A673 (cell line): Measurements from ENCODE around the gene LRCH1. TPM values are rescaled to one million over a fixed set of nuclear protein-coding genes. Genes with fewer than 3 reads are reported as not detected.

Experiments
- BruUV-seq: library from RNA; stranded (reverse); fragments of 400-500 nt; replicated peaks from 2 replicates; lab custom pipeline; 2021; lab: Mats Ljungman, UMichigan
- CTCF ChIA-PET: fragments of 300-600 bp; sonication (Branson Sonifier 250); formaldehyde crosslinking; loops from one replicate; lab custom pipeline; 2022; ENCODE audit warnings: antibody characterized with exemption; lab: Charles Lee
- POLR2A ChIA-PET: fragments of 300-600 bp; sonication (Branson Sonifier 250); formaldehyde crosslinking; loops from one replicate; lab custom pipeline; 2022; ENCODE audit warnings: antibody characterized with exemption; ENCODE audit not compliant: low non-redundant PET; lab: Charles Lee
- DNase-seq: peaks from one replicate; pipeline ENCODE4 v3.0.0-alpha.2; 2015; ENCODE audit warnings: low spot score
- H3K27ac ChIP-seq: fragments of 200-600 bp; sonication (generic); 2 replicates; pipeline ENCODE4 v1.5.1; 2016; ENCODE audit warnings: mixed run types, low read depth, mild to moderate bottlenecking, mixed read lengths, antibody characterized with exemption, low read length; ENCODE audit not compliant: poor library complexity, severe bottlenecking
- H3K27me3 ChIP-seq: fragments of 200-600 bp; sonication (generic); replicated peaks from 2 replicates; pipeline ENCODE4 v1.6.1; 2017; ENCODE audit warnings: mixed run types, low read depth, mild to moderate bottlenecking, mixed read lengths, antibody characterized with exemption, low read length; ENCODE audit not compliant: insufficient read depth, poor library complexity
- H3K36me3 ChIP-seq: fragments of 200-600 bp; sonication (generic); 2 replicates; pipeline ENCODE4 v1.6.1; 2016; ENCODE audit warnings: mixed run types, mild to moderate bottlenecking, mixed read lengths, antibody characterized with exemption, low read length; ENCODE audit not compliant: insufficient read depth, poor library complexity, severe bottlenecking
- H3K4me1 ChIP-seq: fragments of 200-600 bp; sonication (generic); 2 replicates; pipeline ENCODE4 v1.6.1; 2017; ENCODE audit warnings: mixed run types, mild to moderate bottlenecking, mixed read lengths, antibody characterized with exemption, low read length; ENCODE audit not compliant: insufficient read depth, poor library complexity, severe bottlenecking
- H3K4me3 ChIP-seq: fragments of 200-600 bp; sonication (generic); 2 replicates; pipeline ENCODE4 v1.5.1; 2016; ENCODE audit warnings: low read depth, mixed run types, mild to moderate bottlenecking, mixed read lengths, low read length; ENCODE audit not compliant: poor library complexity, severe bottlenecking
- H3K9me3 ChIP-seq: fragments of 200-600 bp; sonication (generic); 2 replicates; pipeline ENCODE4 v1.6.1; 2016; ENCODE audit warnings: mixed run types, low read depth, mild to moderate bottlenecking, mixed read lengths, antibody characterized with exemption, low read length; ENCODE audit not compliant: poor library complexity, severe bottlenecking
- EZH2 ChIP-seq: fragments of 200-600 bp; sonication (generic); IDR thresholded peaks from 2 replicates; pipeline ENCODE4 v1.6.1; 2017; ENCODE audit warnings: borderline replicate concordance, low read depth, mild to moderate bottlenecking, mixed read lengths, antibody characterized with exemption, low read length; ENCODE audit not compliant: poor library complexity, severe bottlenecking
- intact Hi-C: fragments of 100-400 bp; cut with micrococcal nuclease; formaldehyde crosslinking; loops from one replicate; pipeline ENCODE4 v1.10.0; 2022; ENCODE audit not compliant: unreplicated experiment
- total RNA-seq: library from RNA; stranded (reverse); gene quantifications from 2 replicates; pipeline ENCODE4 v1.2.3, GENCODE V29; 2021
- TF ChIP-seq, protein P1 (sequence below): fragments of 300-800, 200-600 bp; sonication (generic); conservative IDR thresholded peaks from 2 replicates; pipeline ENCODE4 v1.5.1; 2017; ENCODE audit warnings: low read depth, mild to moderate bottlenecking, antibody characterized with exemption, low read length, moderate library complexity, mixed read lengths

The LRCH1 gene
- total RNA-seq, 1 experiment from 2014 or later: 25.3 TPM

DNA sequence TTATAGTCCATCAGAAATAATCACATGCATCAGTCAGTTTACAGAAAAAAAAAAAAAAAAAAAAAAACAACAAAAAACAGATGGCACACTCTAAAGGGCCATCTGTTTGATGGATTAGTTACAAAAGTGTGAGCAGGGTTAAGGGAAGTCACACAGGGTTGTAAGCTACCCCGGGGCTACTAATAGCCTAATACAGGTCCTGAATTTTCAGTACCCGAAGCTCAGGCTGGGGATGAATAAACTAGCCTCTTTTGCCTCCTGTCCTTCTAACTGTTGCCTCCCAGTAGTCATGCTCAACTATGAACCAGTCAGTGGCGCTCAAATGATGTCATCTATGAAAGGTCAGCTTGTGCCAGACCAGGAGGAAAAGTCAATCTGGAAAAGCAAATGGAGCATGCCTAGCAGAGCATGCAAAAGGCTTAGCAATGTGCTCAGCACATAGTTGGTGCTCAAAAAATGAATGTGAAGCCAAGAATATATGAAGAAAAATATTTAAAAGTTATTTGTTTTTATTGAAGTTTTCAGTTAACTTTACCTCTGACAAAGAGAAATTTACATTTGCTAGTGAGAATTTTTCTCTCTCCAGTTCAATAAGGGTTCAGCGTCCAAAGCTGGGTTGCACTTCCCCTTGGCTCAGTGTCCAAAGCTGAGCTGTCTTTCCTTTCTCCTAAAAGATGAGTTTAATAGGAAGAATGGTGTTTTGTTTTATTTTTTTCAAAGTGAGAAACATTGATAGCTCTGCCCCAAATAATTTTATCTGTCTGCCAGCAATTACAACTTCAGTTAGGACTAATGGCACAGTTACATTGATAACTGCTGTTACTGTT, 30.8 kb upstream of the LRCH1 start:
- Histone ChIP-seq H3K27me3 (no peaks in the 10 kb centered on the region), H3K9me3 (peaks cover 8% of the 10 kb centered on the region), H3K36me3 (no peaks in the 10 kb centered on the region), H3K4me1 (peaks cover 11% of the 10 kb centered on the region), H3K27ac (no peak overlapping the region), H3K4me3 (no peak overlapping the region)
- intact Hi-C loops: no loop called here
- no peak for DNase-seq
- ChIA-PET POLR2A (no interaction called here), CTCF (no interaction called here)
- TF ChIP-seq, protein P1, sequence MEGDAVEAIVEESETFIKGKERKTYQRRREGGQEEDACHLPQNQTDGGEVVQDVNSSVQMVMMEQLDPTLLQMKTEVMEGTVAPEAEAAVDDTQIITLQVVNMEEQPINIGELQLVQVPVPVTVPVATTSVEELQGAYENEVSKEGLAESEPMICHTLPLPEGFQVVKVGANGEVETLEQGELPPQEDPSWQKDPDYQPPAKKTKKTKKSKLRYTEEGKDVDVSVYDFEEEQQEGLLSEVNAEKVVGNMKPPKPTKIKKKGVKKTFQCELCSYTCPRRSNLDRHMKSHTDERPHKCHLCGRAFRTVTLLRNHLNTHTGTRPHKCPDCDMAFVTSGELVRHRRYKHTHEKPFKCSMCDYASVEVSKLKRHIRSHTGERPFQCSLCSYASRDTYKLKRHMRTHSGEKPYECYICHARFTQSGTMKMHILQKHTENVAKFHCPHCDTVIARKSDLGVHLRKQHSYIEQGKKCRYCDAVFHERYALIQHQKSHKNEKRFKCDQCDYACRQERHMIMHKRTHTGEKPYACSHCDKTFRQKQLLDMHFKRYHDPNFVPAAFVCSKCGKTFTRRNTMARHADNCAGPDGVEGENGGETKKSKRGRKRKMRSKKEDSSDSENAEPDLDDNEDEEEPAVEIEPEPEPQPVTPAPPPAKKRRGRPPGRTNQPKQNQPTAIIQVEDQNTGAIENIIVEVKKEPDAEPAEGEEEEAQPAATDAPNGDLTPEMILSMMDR: no peak
- no peak for TF ChIP-seq EZH2
- no TSS peak for BruUV-seq

DNA sequence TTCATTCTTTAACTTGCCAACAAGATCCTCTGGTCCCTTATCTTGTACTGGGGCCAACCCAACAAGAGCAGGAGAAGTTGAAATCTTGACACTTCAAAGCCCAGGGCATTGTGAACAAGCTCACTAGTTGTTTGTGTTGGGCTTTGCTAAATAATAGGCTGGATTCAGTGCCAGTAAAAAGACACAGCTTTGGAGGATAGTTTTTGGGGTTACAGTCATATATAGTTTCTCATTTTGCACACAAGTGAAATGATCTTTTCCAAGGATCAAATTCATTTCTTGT, 30.3 kb upstream of the LRCH1 start:
- TF ChIP-seq, protein P1: no peak
- no peak for TF ChIP-seq EZH2
- POLR2A ChIA-PET: no interaction called here
- intact Hi-C loops: no loop called here
- peaks cover 5% of the 10 kb centered on the region for H3K4me1 ChIP-seq
- CTCF ChIA-PET: no interaction called here
- H3K27ac ChIP-seq: no peak overlapping the region
- BruUV-seq: no TSS peak
- no peak overlapping the region for H3K4me3 ChIP-seq
- DNase-seq: no peak
- H3K9me3 ChIP-seq: peaks cover 8% of the 10 kb centered on the region
- H3K27me3 ChIP-seq: no peaks in the 10 kb centered on the region
- H3K36me3 ChIP-seq: no peaks in the 10 kb centered on the region

DNA sequence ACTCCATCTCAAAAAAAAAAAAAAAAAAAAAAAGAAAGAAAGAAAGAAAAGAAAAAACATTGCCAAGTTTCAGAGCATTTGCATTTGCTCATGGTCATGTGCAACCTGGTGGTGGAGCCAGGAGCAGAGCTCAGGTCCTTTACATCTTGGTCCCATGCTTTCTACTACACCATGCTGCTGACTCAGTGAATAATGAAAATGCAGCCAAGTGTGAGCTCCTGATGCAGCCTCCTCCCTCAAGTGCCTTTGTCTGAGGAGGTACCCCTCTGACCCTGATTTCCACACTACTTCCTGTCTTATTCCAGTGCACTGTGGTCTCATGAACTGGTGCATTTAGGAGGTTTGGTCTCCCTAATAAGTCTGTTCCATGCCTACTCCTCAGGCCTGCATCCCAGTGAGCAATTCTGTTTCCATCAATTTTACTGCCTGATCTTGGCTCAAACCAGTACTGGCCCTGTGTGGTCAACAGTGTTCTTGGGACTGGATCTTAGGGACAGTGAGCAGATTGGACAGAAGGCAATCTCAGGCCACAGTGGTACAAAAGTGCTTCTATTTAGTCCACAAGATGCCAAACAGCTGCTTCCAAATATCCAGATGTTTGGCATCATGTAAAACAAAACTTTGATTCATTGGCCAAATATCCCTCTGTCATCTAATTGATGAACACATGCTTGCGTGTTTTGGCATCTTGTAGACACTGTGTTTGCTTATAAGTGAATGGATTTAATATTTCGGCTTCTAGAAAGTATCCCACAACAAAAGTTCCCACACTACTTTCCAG, 28.8 kb upstream of the LRCH1 start:
- no peaks in the 10 kb centered on the region for H3K27me3 ChIP-seq
- peak; percentile 40 for DNase-seq
- peaks cover 8% of the 10 kb centered on the region for H3K9me3 ChIP-seq
- ChIA-PET CTCF (interaction anchor here (0.7 kb wide), 1 partner anchor 11 kb away, joined by 11 read pairs; no protein-coding TSS in a partner anchor), POLR2A (interaction anchor here (0.7 kb wide), 1 partner anchor 74 kb away, joined by 16 read pairs; no protein-coding TSS in a partner anchor)
- peaks cover 8% of the 10 kb centered on the region for H3K4me1 ChIP-seq
- BruUV-seq: no TSS peak
- intact Hi-C loops: no loop called here
- H3K27ac ChIP-seq: no peak overlapping the region
- H3K36me3 ChIP-seq: no peaks in the 10 kb centered on the region
- TF ChIP-seq, protein P1: no peak
- TF ChIP-seq EZH2: no peak
- H3K4me3 ChIP-seq: no peak overlapping the region
